Measurements from ENCODE around the gene SH3PXD2A. TPM values are rescaled to one million over a fixed set of nuclear protein-coding genes. Genes with fewer than 3 reads are reported as not detected.

The SH3PXD2A gene
- total RNA-seq, 1 donor from 2014 or later = 19.3 TPM

Other genes with a start within 250 kb of the SH3PXD2A start
- 30.2 and 31.9 TPM in 2 replicates for gene STN1, start 62.6 kb upstream of the SH3PXD2A start, total RNA-seq
- 30.1 and 31.2 TPM in 2 replicates for gene SLK, start 111.6 kb upstream of the SH3PXD2A start, total RNA-seq
- not detected in 2 replicates for gene COL17A1, start 230.3 kb upstream of the SH3PXD2A start, total RNA-seq

All from T-helper 1 cell treated with Interleukin-12 subunit alpha and Interleukin-12 subunit beta and Interleukin-4 antibody, amounts not matched to agents 30 ng/mL and 1 ng/mL, for 36 hours (primary cell).